A673 (cell line): ENCODE data around the gene BBS4.

Experiments
- CTCF ChIP-seq: fragments of 300-800, 200-600 bp; sonication (generic); conservative IDR thresholded peaks from 2 replicates; pipeline ENCODE4 v1.5.1; 2017; ENCODE audit warnings: low read depth, mild to moderate bottlenecking, antibody characterized with exemption, low read length, moderate library complexity, mixed read lengths
- EZH2 ChIP-seq: fragments of 200-600 bp; sonication (generic); IDR thresholded peaks from 2 replicates; pipeline ENCODE4 v1.6.1; 2017; ENCODE audit warnings: borderline replicate concordance, low read depth, mild to moderate bottlenecking, mixed read lengths, antibody characterized with exemption, low read length; ENCODE audit not compliant: poor library complexity, severe bottlenecking

- TF ChIP-seq CTCF, result no peak
- no peak for TF ChIP-seq EZH2
Measured at GRCh38 chr15:72685301-72685924, 594 bp upstream of the BBS4 start.
